ENCODE data around the gene CBFA2T3.

The CBFA2T3 gene

DNA sequence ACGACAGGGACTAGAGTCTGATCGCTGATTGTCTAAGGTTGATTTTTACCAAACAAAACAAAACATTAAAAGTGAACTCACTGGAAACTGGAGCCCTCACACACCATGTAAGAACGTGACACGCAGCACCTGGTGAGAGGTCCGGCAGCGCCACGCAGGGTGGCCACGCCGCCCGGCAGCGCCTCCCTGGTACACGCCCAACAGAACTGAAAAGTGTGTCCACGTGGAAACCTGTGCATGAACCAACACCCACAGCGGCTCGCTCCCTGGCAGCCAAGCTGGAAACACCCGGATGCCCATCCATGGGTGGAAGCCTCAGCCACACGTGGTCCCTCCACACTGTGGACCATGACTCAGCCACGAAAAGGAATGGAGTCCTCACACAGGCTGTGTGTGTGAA is 129.4 kb downstream of the CBFA2T3 start:
- 0 out of 2 replicates have a peak, but pooled peaks cover 3% of the 10 kb centered on the region for H4K20me1 ChIP-seq (ENCODE audit: insufficient read depth, low read length)
- no peaks in the 10 kb centered on the region for H3K27me3 ChIP-seq (ENCODE audit: insufficient read depth, low read length, poor library complexity)
- 0 out of 2 replicates have a peak, but pooled peaks cover 5% of the 10 kb centered on the region for H3K36me3 ChIP-seq (ENCODE audit: insufficient read depth, low read length)
- H3K4me3 ChIP-seq (ENCODE audit: low read depth in 1 of 2, low read length in 2 of 2): no peak overlapping the region
- no peak overlapping the region for H2AFZ ChIP-seq (ENCODE audit: low read depth, low read length)
- H3K27ac ChIP-seq (ENCODE audit: low read length): no peak overlapping the region
- H3K79me2 ChIP-seq (ENCODE audit: insufficient read depth, low read length): no peaks in the 10 kb centered on the region
- no peaks in the 10 kb centered on the region for H3K9me3 ChIP-seq (ENCODE audit: insufficient read depth, low read length, severe bottlenecking)
- H3K4me2 ChIP-seq (ENCODE audit: insufficient read depth, low read length): no peak overlapping the region
- TF ChIP-seq EZH2 (IDR thresholded peaks at IDR 0.05; ENCODE audit: borderline replicate concordance, low read depth, low read length, severe bottlenecking): no peak
- TF ChIP-seq, protein P1, sequence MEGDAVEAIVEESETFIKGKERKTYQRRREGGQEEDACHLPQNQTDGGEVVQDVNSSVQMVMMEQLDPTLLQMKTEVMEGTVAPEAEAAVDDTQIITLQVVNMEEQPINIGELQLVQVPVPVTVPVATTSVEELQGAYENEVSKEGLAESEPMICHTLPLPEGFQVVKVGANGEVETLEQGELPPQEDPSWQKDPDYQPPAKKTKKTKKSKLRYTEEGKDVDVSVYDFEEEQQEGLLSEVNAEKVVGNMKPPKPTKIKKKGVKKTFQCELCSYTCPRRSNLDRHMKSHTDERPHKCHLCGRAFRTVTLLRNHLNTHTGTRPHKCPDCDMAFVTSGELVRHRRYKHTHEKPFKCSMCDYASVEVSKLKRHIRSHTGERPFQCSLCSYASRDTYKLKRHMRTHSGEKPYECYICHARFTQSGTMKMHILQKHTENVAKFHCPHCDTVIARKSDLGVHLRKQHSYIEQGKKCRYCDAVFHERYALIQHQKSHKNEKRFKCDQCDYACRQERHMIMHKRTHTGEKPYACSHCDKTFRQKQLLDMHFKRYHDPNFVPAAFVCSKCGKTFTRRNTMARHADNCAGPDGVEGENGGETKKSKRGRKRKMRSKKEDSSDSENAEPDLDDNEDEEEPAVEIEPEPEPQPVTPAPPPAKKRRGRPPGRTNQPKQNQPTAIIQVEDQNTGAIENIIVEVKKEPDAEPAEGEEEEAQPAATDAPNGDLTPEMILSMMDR (IDR thresholded peaks at IDR 0.05; ENCODE audit: borderline replicate concordance, extremely low read depth, low read length, poor library complexity, severe bottlenecking): no peak
- no peak for DNase-seq
- H3K4me1 ChIP-seq (ENCODE audit: insufficient read depth, low read length): no peaks in the 10 kb centered on the region
- ATAC-seq (ENCODE audit: insufficient read depth, low read depth): no peak
- no peak overlapping the region for H3K9ac ChIP-seq (ENCODE audit: low read depth, low read length)

DNA sequence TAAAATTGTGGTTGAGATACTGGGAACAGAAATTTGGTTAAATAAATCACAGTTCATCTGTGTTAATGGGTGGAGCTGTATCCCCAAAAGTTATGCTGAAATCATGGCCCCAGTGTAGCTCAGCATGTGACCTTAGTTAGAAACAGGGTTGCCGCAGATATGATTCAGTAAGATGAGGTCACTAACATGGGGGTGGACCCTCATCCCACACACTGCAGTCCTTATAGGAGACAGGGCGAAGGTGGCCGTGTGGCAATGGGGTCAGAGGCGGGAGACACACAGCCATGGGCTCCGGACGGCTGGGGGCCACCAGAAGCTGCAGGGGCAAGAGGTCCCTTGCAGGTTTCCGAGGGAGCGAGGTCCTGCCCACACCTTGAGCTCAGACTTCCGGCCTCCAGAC is 130.9 kb downstream of the CBFA2T3 start:
- Histone ChIP-seq H3K9me3 (ENCODE audit: insufficient read depth, low read length, severe bottlenecking) (no peaks in the 10 kb centered on the region), H3K27me3 (ENCODE audit: insufficient read depth, low read length, poor library complexity) (no peaks in the 10 kb centered on the region), H3K4me1 (ENCODE audit: insufficient read depth, low read length) (no peaks in the 10 kb centered on the region), H3K79me2 (ENCODE audit: insufficient read depth, low read length) (no peaks in the 10 kb centered on the region), H3K9ac (ENCODE audit: low read depth, low read length) (no peak overlapping the region), H2AFZ (ENCODE audit: low read depth, low read length) (no peak overlapping the region), H3K4me2 (ENCODE audit: insufficient read depth, low read length) (no peak overlapping the region), H4K20me1 (ENCODE audit: insufficient read depth, low read length) (peaks cover 11% of the 10 kb centered on the region; the same call in 1 of the 2 replicates), H3K36me3 (ENCODE audit: insufficient read depth, low read length) (0 out of 2 replicates have a peak, but pooled peaks cover 5% of the 10 kb centered on the region), H3K4me3 (ENCODE audit: low read depth in 1 of 2, low read length in 2 of 2) (no peak overlapping the region), H3K27ac (ENCODE audit: low read length) (no peak overlapping the region)
- no peak for ATAC-seq (ENCODE audit: insufficient read depth, low read depth)
- DNase-seq: no peak
- TF ChIP-seq EZH2 (IDR thresholded peaks at IDR 0.05; ENCODE audit: borderline replicate concordance, low read depth, low read length, severe bottlenecking): no peak
- TF ChIP-seq, protein P1 (IDR thresholded peaks at IDR 0.05; ENCODE audit: borderline replicate concordance, extremely low read depth, low read length, poor library complexity, severe bottlenecking): no peak

DNA sequence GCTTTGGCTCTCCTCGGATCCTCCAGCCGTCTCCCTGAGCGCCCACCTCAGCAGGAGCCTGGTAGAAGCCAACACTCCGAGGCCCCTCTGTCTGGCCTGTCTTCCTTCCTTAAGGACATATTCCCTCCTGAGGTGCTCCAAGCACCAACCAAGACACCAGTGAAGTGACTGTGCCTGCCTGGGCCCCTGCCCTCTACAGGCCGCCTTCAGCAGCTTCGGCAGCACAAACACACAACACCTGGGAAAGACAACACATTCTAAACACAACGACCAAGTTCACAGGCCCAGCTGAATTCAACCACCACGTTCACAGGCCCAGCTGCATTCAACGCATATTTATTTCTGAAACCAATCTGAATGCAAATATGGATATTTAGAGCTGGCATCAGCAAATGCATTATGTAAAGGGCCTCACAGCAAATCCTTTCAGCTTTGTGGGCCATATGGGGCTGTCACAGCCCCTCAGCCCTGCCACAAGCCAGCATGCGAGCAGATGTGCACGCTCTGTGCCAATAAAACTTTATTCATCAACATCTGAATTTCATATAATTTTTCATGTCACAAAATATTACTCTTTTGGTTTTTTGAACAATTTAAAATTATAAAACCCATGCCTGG is 132.5 kb downstream of the CBFA2T3 start:
- Histone ChIP-seq H2AFZ (ENCODE audit: low read depth, low read length) (no peak overlapping the region), H3K9me3 (ENCODE audit: insufficient read depth, low read length, severe bottlenecking) (no peaks in the 10 kb centered on the region), H3K36me3 (ENCODE audit: insufficient read depth, low read length) (peaks cover 13% of the 10 kb centered on the region), H3K4me1 (ENCODE audit: insufficient read depth, low read length) (no peaks in the 10 kb centered on the region), H3K4me3 (ENCODE audit: low read depth in 1 of 2, low read length in 2 of 2) (no peak overlapping the region), H4K20me1 (ENCODE audit: insufficient read depth, low read length) (peaks cover 11% of the 10 kb centered on the region; the same call in 1 of the 2 replicates), H3K4me2 (ENCODE audit: insufficient read depth, low read length) (no peak overlapping the region), H3K79me2 (ENCODE audit: insufficient read depth, low read length) (no peaks in the 10 kb centered on the region), H3K9ac (ENCODE audit: low read depth, low read length) (no peak overlapping the region), H3K27ac (ENCODE audit: low read length) (no peak overlapping the region), H3K27me3 (ENCODE audit: insufficient read depth, low read length, poor library complexity) (no peaks in the 10 kb centered on the region)
- TF ChIP-seq, protein P1 (IDR thresholded peaks at IDR 0.05; ENCODE audit: borderline replicate concordance, extremely low read depth, low read length, poor library complexity, severe bottlenecking): peak; percentile 27
- TF ChIP-seq EZH2 (IDR thresholded peaks at IDR 0.05; ENCODE audit: borderline replicate concordance, low read depth, low read length, severe bottlenecking): no peak
- no peak for ATAC-seq (ENCODE audit: insufficient read depth, low read depth)
- DNase-seq: no peak

Measured in DND-41 (cell line).